HG03378 (cell line): ENCODE results near the gene LEPR.
"Not testable (repeated sequence)": the region's sequence is repeated elsewhere in the genome, so short reads cannot be mapped to it uniquely, and the experiment has no call there.

Experiments
- ATAC-seq: cut with Tn5 transposase; IDR thresholded peaks from one replicate; pipeline ENCODE4 v1.9.1; 2021; ENCODE audit warnings: mild to moderate bottlenecking, moderate library complexity; ENCODE audit not compliant: unreplicated experiment

The LEPR gene, protein sequence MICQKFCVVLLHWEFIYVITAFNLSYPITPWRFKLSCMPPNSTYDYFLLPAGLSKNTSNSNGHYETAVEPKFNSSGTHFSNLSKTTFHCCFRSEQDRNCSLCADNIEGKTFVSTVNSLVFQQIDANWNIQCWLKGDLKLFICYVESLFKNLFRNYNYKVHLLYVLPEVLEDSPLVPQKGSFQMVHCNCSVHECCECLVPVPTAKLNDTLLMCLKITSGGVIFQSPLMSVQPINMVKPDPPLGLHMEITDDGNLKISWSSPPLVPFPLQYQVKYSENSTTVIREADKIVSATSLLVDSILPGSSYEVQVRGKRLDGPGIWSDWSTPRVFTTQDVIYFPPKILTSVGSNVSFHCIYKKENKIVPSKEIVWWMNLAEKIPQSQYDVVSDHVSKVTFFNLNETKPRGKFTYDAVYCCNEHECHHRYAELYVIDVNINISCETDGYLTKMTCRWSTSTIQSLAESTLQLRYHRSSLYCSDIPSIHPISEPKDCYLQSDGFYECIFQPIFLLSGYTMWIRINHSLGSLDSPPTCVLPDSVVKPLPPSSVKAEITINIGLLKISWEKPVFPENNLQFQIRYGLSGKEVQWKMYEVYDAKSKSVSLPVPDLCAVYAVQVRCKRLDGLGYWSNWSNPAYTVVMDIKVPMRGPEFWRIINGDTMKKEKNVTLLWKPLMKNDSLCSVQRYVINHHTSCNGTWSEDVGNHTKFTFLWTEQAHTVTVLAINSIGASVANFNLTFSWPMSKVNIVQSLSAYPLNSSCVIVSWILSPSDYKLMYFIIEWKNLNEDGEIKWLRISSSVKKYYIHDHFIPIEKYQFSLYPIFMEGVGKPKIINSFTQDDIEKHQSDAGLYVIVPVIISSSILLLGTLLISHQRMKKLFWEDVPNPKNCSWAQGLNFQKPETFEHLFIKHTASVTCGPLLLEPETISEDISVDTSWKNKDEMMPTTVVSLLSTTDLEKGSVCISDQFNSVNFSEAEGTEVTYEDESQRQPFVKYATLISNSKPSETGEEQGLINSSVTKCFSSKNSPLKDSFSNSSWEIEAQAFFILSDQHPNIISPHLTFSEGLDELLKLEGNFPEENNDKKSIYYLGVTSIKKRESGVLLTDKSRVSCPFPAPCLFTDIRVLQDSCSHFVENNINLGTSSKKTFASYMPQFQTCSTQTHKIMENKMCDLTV

DNA sequence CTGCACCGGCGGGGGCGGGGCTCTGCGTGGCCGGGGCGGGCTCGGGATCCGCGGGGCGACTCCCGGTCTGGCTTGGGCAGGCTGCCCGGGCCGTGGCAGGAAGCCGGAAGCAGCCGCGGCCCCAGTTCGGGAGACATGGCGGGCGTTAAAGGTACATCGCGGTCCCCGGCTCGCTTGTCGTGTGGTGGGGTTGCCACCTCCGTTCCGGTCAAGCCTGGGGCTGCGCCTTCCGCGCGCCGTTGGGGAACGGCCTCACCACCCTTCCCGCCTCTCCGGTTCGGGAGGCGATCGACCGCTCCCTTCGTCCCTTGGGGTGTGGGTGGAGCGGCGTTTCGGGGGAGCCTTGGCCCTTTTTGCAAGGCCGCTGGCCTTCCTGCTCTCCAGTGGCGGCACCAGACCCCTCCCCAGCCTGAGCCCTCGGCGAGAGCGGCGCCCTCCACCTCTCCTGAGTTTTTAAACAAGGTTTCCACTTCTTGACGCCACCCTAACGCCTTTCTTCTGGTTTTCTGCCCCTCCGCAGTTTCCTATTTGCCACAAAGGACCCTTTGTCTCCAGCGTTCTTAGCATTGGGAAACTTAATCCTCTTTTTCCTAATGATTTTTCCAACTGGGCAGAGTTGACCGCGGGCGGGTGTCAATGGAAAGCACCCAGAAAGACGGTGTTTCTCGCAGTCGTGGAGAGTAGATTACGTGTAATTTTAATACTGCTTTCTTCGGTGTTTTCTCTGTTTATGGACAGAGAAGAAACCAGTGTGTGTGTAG lies at the start of gene LEPR, which contains the start of gene LEPROT:
TSS of gene LEPR (plus strand) at position 79 of the 761 bp plus-strand sequence. CDS start 144,898 bp downstream, outside the sequence.
TSS of gene LEPROT (plus strand) at position 79 of the 761 bp plus-strand sequence. CDS start at position 136, 57 bp downstream.
- peak; percentile 37 for ATAC-seq

DNA sequence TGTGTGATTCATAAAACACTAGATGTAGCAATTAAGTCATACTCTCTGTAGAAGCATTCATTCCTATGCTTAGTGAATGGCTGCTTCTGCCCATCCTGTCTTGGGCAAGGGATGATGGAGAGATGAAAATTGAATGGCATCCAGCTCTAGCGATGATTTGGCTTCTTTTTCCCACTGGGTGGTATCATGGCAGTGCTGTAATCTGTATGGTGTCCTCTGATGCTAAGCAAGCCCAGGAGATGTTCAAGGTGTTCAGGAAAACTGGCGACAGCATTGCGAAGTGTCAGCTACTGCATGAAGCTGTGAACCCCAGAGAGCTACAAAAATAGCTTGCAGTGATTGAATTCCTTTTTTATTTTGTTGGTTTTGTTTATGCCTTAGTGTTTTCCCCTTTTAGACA lies 48.9 kb upstream of the LEPR start:
- ATAC-seq, result no peak

DNA sequence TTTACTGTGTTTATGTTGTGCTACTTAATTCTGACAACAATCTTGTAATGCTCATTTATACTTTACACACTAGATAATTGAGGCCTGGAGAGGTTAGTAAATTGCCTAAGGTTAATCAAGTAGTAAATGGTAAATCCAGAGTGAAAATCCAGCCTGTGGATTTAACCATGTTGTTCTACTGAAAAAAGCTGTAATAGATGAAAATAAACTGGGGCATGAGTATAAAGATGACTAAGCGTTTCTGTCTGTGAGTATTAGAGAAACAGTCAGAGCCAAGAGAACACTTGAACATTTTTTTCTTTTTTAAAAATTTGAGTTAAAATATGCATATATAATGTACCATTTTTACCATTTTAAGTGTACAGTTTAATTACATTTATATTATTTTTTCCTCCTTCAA lies 47.9 kb upstream of the LEPR start:
- ATAC-seq, result no peak

DNA sequence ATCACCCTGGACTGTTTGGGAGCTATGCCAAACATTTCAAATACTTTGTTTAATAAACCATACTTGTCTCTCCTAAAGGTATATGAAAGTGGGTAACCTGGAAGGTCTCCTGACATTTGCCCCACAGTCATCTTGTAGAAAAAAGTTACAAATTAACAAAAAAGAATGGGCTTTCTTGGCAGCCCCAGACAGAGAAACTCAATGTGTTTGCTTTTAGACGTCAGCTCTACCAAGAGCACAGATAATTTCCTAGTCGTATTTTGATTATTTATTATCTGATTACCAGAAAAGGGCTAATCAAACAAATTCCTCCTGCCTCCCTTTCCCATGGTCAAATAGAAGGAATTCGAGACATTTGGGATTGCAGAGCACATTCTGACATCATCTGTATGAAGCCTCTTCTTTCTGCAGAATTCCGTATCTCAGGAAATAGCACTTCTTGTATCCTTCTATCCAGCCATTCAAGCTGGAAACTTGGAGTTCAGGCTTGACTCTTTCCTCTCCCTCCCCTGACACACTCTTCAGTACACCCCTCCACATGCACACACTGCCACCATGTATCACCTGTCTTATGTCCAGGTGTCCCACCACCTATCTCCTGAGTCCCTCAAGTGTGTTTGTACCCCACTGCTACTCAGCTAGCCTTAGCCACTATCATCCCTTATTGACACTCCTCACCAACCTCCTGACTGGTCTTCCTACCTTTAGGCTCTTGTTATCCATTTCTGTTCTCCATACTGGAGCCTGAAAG lies 42.8 kb upstream of the LEPR start:
- no peak for ATAC-seq

DNA sequence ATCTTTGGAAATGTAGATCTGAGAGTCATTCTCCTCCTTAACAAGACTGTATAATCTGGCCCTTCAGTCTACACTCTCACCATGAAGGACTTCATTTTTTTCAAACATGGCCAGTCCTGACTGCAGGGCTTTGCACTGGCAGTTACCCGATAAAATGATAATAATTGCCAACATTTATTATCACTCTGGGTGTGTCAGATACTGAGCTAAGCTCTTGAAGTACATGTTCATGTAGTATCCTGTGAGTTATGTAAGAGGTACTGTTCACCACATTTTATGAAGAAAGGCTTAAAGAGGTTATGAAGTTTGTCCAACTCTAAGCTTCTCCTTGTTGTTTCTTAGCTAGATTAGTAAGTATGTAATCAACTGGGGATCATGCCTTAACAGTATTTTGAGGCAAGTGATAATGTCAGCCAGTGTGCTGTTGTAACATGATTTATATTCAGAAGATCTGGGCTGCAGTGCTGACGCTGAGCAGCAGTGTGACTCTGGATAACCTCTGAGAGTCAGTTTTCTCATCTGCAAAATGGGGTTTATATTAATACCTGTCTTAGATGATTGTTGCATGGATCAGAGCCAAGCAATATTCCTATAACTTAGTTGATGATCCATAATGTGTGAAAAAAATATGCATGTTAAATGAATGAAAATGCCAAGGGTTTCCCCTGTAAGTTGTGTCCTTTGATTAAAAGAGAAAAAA lies 42.1 kb upstream of the LEPR start:
- ATAC-seq, result no peak

DNA sequence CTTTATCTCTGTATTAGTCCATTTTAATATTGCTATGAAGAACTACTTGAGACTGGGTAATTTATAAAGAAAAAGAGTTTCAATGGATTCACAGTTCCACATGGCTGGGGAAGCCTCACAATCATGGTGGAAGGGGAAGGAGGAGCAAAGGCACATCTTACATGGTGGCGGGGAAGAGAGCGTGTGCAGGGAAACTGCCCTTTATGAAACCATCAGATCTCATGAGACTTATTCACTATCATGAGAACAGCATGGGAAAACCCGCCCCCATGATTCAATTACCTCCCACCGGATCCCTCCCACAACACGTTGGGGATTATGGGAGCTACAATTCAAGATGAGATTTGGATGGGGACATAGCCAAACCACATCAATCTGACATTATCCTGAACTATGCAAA lies 36.0 kb upstream of the LEPR start:
- not testable (repeated sequence) for ATAC-seq

DNA sequence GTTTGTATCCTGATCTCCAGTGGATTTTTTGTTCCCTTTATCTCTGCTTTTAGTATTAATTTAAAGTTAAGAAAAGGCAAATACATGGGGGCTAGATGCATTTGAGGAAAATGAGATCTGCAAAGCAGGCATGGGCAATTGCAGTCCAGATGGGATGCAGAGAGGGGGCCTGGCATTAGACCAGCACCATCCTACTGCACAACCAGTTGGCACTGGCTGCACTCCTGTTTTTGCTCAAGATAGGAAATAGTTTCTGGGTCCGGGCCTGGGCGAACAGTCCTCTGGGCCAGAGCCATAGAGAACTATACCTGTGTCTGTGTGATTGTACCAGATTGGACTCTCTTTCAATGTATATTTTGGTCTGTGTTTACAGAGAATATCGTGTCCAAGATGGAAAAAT lies 34.0 kb upstream of the LEPR start:
- no peak for ATAC-seq

DNA sequence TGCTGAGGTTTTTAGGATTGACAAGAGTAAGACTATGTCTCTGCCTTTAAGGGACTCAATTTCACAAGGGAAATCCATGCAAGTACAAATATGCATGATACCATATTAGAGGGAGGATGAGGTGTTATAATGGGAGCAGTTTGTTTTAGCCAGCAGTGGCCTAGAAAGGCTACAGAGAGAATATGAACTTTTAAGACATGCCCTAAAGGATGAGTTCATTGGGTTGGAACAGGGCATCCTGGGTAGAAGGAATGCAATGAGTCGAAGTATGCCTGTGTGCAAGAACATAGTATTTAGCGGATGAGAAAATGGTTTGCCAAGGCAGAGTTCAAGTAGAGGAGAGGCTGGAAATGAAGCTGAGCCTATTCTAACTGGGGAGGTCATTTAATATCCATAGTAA lies 32.6 kb upstream of the LEPR start:
- no peak for ATAC-seq

DNA sequence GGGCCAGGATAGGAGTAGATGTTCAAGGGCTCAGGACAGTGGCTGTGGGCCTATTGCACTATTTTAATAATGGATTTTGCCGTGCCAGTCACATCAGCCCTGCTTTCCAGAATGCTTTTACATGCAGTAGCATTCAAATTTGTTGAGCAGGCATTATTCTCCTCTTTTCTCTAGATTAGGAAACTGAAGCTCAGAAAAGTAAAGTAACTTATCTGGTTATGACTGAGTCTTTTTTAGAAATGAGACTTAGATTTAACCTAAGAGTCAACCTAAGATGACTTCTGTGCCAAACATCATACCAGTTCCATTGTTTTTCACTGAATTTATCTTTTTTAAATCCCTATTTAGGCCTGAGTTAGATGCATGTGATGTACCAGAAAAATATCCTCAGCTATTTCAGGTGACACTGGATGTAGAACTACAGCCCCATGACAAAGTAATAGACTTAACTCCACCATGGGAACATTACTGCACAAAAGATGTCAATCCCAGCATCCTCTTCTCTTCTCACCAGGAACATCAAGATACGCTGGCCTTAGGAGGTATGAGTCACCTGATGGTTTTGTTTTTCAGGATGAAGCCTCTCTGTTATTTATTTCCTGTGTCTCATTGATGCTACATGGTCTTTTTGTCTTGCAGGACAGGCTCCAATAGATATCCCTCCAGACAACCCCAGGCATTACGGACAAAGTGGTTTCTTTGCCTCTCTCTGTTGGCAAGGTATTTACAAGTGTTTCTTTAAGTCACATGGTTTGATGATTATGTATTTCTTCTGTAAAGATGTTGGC lies 31.4 kb upstream of the LEPR start:
- ATAC-seq, result no peak

DNA sequence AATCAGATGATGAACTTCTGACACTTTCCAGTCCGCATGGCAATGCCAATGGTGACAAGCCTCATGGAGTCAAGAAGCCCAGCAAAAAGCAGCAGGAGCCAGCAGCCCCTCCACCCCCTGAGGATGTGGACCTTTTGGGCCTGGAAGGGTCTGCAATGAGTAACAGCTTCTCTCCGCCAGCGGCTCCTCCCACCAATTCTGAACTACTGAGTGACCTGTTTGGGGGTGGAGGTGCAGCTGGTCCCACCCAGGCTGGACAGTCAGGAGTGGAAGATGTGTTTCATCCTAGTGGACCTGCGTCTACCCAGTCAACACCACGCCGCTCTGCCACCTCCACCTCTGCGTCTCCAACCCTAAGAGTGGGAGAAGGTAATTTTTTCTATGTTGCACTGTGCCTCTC lies 28.0 kb upstream of the LEPR start:
- ATAC-seq, result no peak

DNA sequence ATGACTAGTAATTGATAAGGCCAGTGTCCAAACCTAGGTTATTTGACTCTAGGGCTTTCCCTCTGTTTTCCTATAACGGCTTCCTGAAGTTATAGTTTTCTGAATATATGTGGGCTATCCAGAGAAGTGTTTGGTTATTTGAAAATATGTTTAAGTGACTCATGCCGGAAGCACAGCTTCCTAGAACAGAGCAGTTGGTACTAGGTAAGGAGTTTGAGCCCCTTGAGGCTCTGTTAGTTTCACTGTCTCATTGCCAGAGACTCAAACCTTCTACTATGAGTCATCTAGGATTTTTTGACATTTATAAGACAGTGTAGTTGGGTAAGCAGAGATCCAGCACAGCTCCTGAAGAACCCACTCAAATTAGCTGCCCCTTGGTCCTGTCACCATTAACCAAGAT lies 27.1 kb upstream of the LEPR start:
- ATAC-seq, result peak; percentile 99

DNA sequence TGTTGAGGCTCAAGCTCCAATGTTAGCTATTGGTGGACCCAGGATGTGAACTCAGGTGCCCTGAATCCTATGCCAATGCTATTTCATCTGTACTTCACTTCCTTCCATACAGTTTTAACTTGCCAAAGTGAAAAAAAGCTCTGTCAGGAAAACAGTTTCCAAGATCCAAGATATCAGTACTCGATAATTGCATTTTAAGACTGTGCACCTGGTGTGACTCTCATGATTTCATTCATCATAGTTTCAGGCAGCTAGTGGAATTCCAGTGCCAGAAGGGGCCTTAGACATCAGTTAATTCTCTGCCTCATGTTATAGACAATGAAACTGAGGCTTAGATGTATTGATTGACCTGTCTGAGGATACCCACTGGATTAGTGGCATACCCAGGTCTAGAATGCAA lies 26.5 kb upstream of the LEPR start:
- ATAC-seq, result no peak

DNA sequence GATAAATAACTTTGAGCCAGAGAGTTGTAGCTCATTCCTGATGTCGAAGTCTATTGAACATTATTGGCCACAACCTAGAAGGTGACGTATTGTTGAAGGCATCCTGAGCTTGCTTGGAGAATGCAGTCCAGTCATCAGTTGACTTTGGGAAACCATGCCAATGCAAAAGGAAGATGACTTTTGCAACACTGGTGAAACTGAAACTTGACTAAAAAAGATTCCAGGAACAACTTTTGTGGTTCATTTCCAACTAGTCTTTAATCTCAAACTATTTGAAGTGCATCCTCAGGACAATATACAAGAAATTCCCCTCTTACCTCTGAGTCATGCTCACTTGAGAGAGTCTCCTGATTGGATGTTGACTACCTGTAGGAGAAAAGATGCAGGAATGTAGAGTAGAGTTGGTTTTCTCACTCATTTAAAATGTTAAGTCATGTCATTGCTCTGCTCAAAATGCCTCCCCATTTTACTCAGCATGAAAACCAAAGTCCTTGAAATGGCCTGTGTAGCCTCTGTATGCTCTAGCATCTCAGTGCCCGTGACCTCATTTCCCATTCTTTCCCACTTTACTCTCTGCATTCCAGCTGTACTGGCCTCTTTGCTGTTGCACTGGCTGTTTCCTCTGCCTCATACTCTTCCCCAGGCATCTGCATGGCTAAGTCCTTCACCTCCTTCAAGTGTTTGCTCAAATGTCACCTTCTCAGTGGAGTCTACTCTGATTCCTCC lies 24.4 kb upstream of the LEPR start:
- no peak for ATAC-seq

DNA sequence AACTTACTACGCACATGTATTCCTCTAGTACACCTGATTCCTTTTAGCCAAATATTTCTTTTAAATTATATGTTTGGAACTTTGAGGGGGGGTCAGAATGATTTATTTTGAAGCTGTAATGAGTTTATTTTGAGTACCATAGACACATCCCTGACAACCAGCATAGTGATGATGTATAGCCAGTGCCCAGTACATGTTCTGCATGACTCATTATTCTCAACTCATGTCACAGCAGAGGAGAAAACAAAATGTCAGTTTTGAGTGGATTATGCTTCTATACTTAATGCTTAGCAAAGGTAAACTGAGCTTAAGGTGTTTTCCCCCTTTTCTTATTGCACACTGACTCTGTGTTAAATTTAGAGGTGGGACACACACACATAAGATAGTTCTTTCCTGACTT lies 22.4 kb upstream of the LEPR start:
- ATAC-seq, result no peak

DNA sequence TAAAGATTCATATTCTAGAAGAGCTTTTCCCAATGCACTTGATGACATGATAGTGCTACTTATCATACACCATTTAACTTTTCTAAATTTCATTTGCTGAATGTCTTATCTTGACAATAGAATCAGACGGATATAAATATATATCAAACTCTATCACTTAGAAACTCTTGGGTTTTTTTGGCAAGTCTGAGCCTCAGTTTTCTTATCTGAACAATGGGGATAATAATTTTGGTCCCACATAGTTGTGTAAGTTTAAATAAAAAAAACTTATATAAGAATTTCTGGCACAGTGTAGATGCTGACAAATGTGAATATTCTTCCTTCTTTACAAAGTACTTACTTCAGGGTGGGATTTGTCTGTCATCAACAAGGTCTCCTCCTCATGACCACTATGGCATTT lies 21.5 kb upstream of the LEPR start:
- no peak for ATAC-seq

DNA sequence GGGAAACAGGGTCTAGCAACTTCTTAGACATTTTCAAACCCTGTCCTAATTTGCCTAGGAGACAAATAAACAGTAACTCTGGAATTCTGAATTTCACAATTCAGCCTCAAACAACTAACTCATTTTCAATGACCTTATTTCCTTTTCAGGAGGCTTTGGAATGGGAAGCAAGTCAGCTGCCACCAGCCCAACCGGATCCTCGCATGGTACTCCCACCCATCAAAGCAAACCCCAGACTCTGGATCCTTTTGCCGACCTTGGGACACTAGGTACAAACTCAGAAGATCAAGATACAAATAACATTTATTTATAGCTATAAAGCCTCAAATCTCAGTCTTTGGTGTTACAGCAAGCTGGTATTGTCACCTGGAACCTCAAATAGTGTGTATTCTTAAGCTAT lies 18.9 kb upstream of the LEPR start:
- ATAC-seq, result no peak

DNA sequence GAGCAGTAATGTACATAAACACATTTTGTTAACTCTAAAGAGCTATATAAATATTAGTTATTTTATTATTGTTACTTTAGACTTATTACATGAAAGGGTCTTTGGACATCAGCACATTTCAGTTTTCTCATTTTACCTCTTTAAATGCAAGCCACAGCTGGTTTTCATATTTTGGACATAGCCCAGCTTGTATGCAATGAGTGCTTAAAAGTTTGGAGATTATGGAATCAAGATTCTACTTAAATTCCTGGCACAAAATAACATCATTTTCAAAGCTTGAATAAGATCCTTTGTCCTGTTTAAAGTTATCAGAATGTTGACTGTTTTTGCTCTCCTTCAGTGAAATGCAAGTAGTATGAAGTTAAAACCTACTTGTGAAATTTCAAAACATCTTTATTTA lies 15.5 kb upstream of the LEPR start:
- no peak for ATAC-seq

DNA sequence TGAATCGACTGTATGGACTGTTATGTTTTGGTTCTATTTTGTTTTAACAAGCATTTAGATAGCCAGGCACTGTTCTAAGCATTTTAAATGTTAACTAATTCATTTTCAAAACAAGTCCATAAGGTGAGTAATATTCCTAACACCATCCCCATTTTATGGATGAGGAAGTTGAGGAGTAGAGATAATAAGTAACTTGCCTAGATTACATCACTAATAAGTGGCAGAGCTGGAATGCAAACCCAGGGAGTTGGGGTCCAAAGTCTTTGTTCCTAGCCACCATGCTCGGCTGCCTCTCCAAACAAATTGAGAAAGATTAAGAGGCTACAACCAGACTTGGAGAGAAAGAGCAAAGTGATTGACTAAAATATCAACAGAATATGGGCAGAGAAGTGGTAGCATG lies 12.6 kb upstream of the LEPR start:
- no peak for ATAC-seq
